Gastroesophageal sphincter (tissue), 4 donors: ENCODE results near the gene UBE2E2. TPM values are rescaled to one million over a fixed set of nuclear protein-coding genes. Genes with fewer than 3 reads are reported as not detected.

Experiments used
- ATAC-seq: fragments of 150-250 bp; one replicate; pipeline ENCODE4 v1.9.1; 2016; ENCODE audit warnings: mild to moderate bottlenecking, moderate library complexity
- H3K27ac ChIP-seq, 4 donors: fragments of 200-600 bp; sonication (generic) in 3 of 4; 1 replicate in 3 of 4; 2 replicates in 1 of 4; pipeline ENCODE4 v1.5.1; 2016 to 2019
- H3K27me3 ChIP-seq: fragments of 200-600 bp; sonication (generic); one replicate; pipeline ENCODE4 v1.5.1; 2019
- H3K36me3 ChIP-seq, 2 donors: fragments of 200-600 bp; sonication (generic); one replicate each; pipeline ENCODE4 v1.5.1; 2019; ENCODE audit warnings: control low read depth in 1 of 2
- H3K4me1 ChIP-seq, 3 donors: fragments of 200-600 bp; sonication (generic); 1 replicate in 2 of 3; 2 replicates in 1 of 3; pipeline ENCODE4 v1.5.1; 2016 to 2019; ENCODE audit warnings: control low read depth in 2 of 3
- H3K4me3 ChIP-seq, 2 donors: fragments of 200-600 bp; sonication (generic); one replicate each; pipeline ENCODE4 v1.5.1; 2019; ENCODE audit warnings: mild to moderate bottlenecking in 1 of 2, moderate library complexity in 1 of 2
- H3K9me3 ChIP-seq, 3 donors: fragments of 200-600 bp; sonication (generic); one replicate each; pipeline ENCODE4 v1.5.1; 2017 to 2019; ENCODE audit warnings: control low read depth in 2 of 3
- EP300 ChIP-seq: sonication (generic); formaldehyde crosslinking; IDR thresholded peaks from one replicate; pipeline ENCODE4 v1.6.1; 2017; ENCODE audit warnings: antibody characterized with exemption, mild to moderate bottlenecking
- POLR2A ChIP-seq, 2 donors: fragments of 450-650 bp; IDR thresholded peaks; one replicate each; pipeline ENCODE4 v1.6.1; 2017; ENCODE audit warnings: antibody characterized with exemption in 2 of 2, mild to moderate bottlenecking in 2 of 2, moderate library complexity in 1 of 2
- POLR2AphosphoS5 ChIP-seq: sonication (generic); formaldehyde crosslinking; IDR thresholded peaks from one replicate; pipeline ENCODE4 v1.6.1; 2017; ENCODE audit warnings: antibody characterized with exemption
- WGBS, 2 donors: methylation state at CpG; one replicate each; pipeline ENCODE4 v1.1.5; 2018; ENCODE audit warnings: low coverage in 1 of 2; 5-methylcytosine and 5-hydroxymethylcytosine counted together
- total RNA-seq, 4 donors: library from RNA; depleted of rRNA; stranded (reverse); fragments of >200 nt; gene quantifications; one replicate each; pipeline ENCODE4 v1.1.0, GENCODE V29; 2016
- TF ChIP-seq, protein P1 (sequence below), 4 experiments: fragments of 200-600 bp in 2 of 4; fragments of 450-650 bp in 2 of 4; sonication (generic) in 1 of 4; IDR thresholded peaks; one replicate each; pipeline ENCODE4 v1.5.1; 2017 to 2019; ENCODE audit warnings: antibody characterized with exemption in 4 of 4, mild to moderate bottlenecking in 2 of 4, moderate library complexity in 2 of 4

Gene UBE2E2
- total RNA-seq, 4 donors from 2014 or later = 35.8 to 114 (median 70.2) TPM

DNA sequence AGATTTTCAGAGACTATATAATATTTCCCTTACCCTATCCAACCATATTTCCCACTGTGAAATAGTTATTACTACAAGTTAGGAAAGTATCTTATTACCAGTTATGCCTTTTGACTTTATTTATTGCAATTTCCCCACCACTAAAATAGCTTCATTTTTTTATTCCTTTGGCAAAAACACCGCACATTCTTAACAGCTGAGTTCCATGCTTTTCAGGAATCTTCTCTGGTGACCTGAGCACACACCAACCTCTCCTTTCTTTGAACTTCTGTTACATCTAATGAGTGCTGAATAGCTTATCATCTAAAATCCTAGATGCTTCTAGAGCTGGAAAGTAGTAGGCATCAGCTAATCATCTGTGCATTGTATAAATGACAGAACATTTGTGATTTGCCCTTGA lies 99.1 kb downstream of the UBE2E2 start:
- Histone ChIP-seq H3K4me3 (no peak overlapping the region), H3K27ac (no peak overlapping the region), H3K36me3 (no peaks in the 10 kb centered on the region), H3K4me1 (peaks cover 3 to 42% (median 11%) of the 10 kb centered on the region in 3 donors), H3K9me3 (no peaks in the 10 kb centered on the region), H3K27me3 (no peaks in the 10 kb centered on the region)
- TF ChIP-seq POLR2A (IDR thresholded peaks at IDR 0.05) (no peak), POLR2AphosphoS5 (no peak), EP300 (no peak)
- TF ChIP-seq, protein P1, sequence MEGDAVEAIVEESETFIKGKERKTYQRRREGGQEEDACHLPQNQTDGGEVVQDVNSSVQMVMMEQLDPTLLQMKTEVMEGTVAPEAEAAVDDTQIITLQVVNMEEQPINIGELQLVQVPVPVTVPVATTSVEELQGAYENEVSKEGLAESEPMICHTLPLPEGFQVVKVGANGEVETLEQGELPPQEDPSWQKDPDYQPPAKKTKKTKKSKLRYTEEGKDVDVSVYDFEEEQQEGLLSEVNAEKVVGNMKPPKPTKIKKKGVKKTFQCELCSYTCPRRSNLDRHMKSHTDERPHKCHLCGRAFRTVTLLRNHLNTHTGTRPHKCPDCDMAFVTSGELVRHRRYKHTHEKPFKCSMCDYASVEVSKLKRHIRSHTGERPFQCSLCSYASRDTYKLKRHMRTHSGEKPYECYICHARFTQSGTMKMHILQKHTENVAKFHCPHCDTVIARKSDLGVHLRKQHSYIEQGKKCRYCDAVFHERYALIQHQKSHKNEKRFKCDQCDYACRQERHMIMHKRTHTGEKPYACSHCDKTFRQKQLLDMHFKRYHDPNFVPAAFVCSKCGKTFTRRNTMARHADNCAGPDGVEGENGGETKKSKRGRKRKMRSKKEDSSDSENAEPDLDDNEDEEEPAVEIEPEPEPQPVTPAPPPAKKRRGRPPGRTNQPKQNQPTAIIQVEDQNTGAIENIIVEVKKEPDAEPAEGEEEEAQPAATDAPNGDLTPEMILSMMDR (IDR thresholded peaks at IDR 0.05) = no peak
- ATAC-seq = no peak
- 67 to 80% methylated on average over 1 of the region's 1 CpG for WGBS, 2 donors

DNA sequence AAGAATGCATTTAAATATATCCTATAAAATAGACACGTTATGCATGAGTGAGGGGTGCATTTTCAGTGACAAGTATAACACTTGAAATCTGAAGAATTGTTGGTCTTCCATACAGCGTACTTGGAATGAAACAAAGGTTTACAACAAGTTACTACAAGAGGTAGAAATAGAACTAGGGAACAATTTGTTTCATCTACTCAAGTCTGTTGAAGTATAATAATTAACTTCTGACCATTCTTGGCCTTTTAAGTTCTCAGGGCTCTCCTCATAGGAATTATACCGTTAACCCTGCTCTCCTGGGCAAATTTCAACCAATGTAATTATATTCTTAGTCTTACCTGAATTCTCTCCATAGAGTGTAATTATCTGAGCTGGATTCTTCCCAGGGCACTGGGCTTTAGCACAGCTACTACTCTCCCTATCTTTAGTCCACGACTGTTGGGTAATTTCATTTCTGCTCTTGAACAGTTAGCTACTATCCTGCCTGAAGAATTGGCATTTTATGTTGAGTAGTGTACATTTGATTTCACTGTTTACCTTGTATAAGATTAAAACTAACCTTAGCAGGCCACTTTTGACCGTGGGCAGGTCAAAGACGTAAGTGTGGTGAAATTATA lies 100.6 kb downstream of the UBE2E2 start:
- TF ChIP-seq POLR2AphosphoS5 = no peak
- no peak for TF ChIP-seq EP300
- TF ChIP-seq, protein P1 (IDR thresholded peaks at IDR 0.05) = no peak
- TF ChIP-seq POLR2A (IDR thresholded peaks at IDR 0.05) = no peak
- ATAC-seq = no peak
- 78 to 90% methylated on average over 6 of the region's 6 CpGs for WGBS, 2 donors
- Histone ChIP-seq H3K27ac (no peak overlapping the region), H3K9me3 (no peaks in the 10 kb centered on the region), H3K4me1 (peaks cover 3 to 42% (median 11%) of the 10 kb centered on the region in 3 donors), H3K4me3 (no peak overlapping the region), H3K27me3 (no peaks in the 10 kb centered on the region), H3K36me3 (no peaks in the 10 kb centered on the region)

GRCh38 chr3:23304424-23304823 lies 101.3 kb downstream of the UBE2E2 start:
- peaks cover 3 to 42% (median 11%) of the 10 kb centered on the region in 3 donors for H3K4me1 ChIP-seq
- no peaks in the 10 kb centered on the region for H3K36me3 ChIP-seq
- TF ChIP-seq POLR2AphosphoS5 = no peak
- no peak overlapping the region for H3K27ac ChIP-seq
- no peaks in the 10 kb centered on the region for H3K9me3 ChIP-seq
- no peak for ATAC-seq
- no peak overlapping the region for H3K4me3 ChIP-seq
- WGBS, 2 donors = 58 to 70% methylated on average over 1 of the region's 1 CpG
- H3K27me3 ChIP-seq = no peaks in the 10 kb centered on the region

GRCh38 chr3:23308986-23309625 lies 106.0 kb downstream of the UBE2E2 start:
- TF ChIP-seq POLR2A (IDR thresholded peaks at IDR 0.05) (no peak), EP300 (no peak), POLR2AphosphoS5 (no peak)
- TF ChIP-seq, protein P1 (IDR thresholded peaks at IDR 0.05) = no peak
- H3K36me3 ChIP-seq = no peaks in the 10 kb centered on the region
- no peak overlapping the region for H3K27ac ChIP-seq
- peaks cover 0 to 19% (median 5%) of the 10 kb centered on the region in 3 donors for H3K4me1 ChIP-seq
- 77 to 100% methylated on average over 1 to 2 of the region's 2 CpGs for WGBS, 2 donors
- no peaks in the 10 kb centered on the region for H3K27me3 ChIP-seq
- ATAC-seq = no peak
- no peaks in the 10 kb centered on the region for H3K9me3 ChIP-seq
- no peak overlapping the region for H3K4me3 ChIP-seq

DNA sequence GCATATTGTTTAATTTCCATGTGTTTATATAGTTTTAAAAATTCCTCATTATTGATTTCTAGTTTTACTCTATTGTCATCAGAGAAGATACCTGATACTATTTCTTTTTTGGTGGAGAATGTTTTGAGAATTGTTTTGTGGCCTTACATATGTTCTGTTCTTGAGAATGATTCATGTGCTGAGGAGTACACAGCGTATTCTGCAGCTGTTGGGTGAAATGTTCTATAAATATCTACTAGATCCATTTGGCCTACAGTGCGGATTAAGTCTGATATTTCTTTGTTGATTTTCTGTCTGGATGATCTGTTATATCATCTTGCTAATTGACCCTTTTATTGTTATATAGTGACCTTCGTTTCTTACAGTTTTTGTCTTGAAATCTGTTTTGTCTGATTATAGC lies 109.7 kb downstream of the UBE2E2 start:
- Histone ChIP-seq H3K4me1 (no peaks in the 10 kb centered on the region), H3K4me3 (no peak overlapping the region), H3K36me3 (no peaks in the 10 kb centered on the region), H3K9me3 (no peaks in the 10 kb centered on the region), H3K27ac (no peak overlapping the region), H3K27me3 (no peaks in the 10 kb centered on the region)
- WGBS, 2 donors = 72 to 78% methylated on average over 3 of the region's 3 CpGs
- TF ChIP-seq EP300 (no peak), POLR2AphosphoS5 (no peak)
- TF ChIP-seq, protein P1 (IDR thresholded peaks at IDR 0.05) = no peak
- ATAC-seq = no peak
